ENCODE data around the gene MYOG.

MYOG gene

GRCh38 chr1:203117611-203118575 lies 32.1 kb upstream of the MYOG start:
- DNase-seq (ENCODE audit: low spot score), result peak; percentile 69

DNA sequence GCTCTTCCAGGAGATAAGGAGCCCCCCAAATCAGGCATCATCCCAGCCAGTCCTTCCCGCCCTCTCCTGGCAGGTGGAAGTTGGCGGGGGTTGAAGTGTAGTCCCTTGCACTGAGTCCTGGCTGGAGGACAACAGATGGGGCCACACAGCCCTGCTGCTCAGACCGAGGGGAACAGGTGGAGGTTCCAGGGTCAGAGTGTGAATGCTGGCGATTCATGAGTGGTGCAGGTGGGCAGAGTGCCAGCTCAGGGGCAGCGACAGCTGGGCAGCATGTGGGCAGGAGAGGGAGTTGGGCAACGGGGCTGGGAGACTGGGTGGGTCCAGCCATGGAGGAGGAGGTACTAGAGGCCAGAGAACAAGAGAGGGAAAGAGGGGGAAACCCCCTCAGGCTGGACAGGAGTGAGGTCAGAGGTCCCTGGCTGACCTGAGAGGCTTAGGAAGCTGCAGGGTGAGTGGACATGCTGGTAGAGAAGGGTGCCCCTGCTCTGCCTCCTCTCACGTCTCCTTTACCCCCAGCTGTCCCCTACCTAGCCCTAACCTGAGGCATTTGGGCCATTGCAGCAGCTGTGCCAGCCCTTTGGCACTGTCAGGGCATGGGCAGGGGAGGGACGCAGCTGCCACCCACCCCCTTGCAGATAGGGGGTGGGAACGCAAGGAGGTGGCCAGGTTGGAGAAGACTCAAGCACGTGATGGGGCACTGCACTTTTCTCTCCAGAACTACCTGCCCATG lies 30.4 kb upstream of the MYOG start:
- no peak for DNase-seq (ENCODE audit: low spot score)

GRCh38 chr1:203114202-203114601 lies 28.4 kb upstream of the MYOG start:
- no peak for DNase-seq (ENCODE audit: low spot score)

DNA sequence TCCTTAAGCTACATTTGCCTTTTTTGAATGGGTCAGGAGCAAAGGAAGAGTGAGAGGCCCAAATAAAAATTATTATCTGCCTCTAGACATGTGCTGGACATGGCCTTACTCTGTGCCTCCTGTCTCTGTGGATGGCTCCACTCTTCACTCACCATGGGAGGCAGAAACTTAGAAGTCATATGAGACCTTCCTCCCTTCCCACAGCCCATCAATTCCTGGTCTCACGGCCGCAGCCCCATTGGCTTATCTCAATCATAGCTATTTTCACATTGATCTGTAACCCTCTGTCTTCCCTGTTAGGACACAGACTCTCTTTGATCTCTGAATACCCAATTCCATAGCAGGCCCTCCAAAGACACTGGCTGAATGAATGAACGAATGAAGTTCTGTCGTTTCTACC lies 27.5 kb upstream of the MYOG start:
- DNase-seq (ENCODE audit: low spot score), result no peak

DNA sequence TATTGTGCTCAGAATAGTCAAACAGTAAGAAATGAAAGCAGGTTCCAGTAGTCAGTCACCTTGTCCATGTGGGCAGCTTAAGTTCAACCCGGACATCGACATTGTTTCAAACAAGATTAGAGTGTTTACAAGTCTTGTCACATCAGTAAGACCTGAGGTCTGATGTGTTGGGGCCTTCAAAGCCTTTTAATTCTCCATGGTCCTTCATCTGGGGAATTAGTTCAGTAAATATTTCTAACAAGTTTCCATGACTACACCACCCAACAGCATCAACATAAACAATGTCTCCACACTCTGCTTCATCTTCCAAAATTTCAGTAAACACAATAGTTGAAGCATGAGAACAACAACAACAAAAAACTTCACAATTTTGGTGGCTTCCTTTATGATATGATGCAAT lies 26.7 kb upstream of the MYOG start:
- no peak for DNase-seq (ENCODE audit: low spot score)

GRCh38 chr1:203104789-203105390 lies 19.1 kb upstream of the MYOG start:
- no peak for DNase-seq (ENCODE audit: low spot score)

DNA sequence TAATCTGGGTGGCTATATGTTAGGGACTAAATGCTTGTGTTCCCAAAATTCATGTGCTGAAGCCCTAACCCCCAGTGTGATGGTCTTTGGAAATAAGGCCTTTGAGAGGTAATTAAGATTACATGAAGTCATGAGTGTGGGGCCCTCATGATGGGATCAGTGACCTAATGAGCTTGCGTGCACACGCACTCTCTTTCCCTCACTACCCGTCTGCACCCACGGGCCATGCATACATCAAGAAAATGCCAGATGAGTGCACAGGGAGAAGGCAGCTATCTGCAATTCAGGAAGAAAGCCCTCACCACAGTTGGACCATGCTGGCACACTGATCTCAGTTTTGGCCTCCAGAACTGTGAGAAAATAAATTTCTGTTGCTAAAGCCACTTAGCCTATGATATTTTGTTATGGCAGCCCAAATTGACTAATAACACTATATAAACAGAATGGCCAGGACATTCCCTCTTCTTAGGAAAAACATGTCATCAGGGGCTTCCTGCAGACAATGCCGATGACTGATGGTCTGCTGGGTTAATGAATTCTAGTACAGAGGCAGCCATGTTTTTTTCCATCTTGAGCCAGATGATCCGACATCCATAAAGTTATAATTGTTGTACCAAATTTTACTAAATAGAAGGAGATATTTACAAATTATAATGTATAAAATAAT lies 18.1 kb upstream of the MYOG start:
- DNase-seq (ENCODE audit: low spot score), result no peak

DNA sequence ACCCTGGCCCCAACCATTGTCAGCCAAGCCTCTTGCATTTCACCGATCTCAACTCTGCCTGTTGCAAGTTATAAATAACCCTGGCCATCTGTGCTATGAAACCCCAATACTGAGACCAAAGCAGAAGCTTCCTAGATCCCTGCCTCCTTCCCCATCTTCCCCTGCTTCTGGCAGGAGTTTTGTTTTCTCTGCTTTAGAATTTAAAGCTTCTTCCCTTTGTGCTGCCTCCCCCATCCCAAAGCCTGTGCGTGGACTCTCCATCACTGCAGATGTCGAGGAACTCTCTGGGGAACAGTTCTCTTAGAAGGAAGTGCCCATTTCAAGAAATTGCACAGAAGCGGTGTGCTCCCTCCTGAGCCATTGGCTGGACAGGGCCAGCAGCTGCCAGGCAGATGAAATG lies 17.4 kb upstream of the MYOG start:
- DNase-seq (ENCODE audit: low spot score), result no peak

- DNase-seq (ENCODE audit: low spot score), result no peak
Observed at GRCh38 chr1:203101813-203102634, 16.2 kb upstream of the MYOG start.

- DNase-seq (ENCODE audit: low spot score), result no peak
Observed at GRCh38 chr1:203100516-203100869, 14.7 kb upstream of the MYOG start.

DNA sequence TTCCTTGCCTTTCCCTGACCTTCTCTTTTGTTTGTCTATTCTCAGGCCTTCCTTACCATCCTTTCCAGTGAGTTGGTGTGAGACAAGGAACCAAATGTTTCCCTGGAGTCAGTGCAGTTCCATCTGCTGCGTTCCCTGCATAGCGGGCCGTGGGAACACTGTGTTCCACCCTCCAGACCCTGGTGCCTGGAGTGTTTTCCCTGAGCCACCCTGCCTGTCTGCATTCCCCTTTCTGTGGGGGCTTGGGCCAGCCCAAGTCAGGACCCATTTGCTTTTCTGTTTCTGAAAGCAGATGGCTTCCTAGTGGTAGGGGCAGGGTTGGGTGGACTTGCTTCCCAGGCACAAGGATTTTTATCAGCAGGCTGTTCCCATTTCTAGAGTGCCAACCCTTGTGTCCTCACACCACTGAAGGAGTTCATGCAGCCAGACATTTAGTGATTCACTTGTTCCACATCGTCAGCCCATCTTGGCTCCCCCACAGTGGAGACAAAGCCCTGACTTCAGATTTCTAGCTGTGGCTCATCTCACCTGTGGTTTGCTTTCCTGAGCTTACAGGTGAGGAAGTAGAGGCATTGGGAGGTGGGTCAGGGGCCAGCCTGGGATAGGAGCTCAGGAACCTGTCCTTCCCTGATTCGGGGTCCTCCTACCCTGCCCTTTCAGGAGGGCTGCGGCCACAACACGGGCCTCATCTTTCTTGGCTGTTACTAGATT lies 14.1 kb upstream of the MYOG start:
- DNase-seq (ENCODE audit: low spot score), result no peak

GRCh38 chr1:203098914-203099520 lies 13.2 kb upstream of the MYOG start:
- no peak for DNase-seq (ENCODE audit: low spot score)

DNA sequence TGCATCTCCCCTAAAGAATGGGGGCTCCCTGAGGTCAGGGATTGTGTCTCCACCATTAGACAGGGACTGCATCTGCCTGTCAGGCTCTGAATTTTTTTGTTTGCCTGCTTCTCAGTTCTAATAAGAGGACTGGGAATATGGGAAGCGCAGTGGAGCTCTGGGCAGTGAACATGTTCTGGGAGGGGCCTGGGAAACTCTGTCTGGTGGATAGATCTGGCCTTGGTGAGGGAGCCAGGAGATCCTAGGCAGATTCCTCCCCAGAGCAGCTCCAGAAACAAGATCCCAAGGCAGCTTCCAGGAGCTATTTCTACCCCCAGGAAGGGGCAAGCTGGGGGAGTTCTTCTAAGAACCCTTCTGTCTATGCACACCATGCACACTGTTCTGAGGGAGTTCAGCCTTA lies 12.6 kb upstream of the MYOG start:
- no peak for DNase-seq (ENCODE audit: low spot score)

- no peak for DNase-seq (ENCODE audit: low spot score)
Observed at GRCh38 chr1:203097001-203097400, 11.2 kb upstream of the MYOG start.

GRCh38 chr1:203096566-203096965 lies 10.8 kb upstream of the MYOG start:
- DNase-seq (ENCODE audit: low spot score), result no peak

DNA sequence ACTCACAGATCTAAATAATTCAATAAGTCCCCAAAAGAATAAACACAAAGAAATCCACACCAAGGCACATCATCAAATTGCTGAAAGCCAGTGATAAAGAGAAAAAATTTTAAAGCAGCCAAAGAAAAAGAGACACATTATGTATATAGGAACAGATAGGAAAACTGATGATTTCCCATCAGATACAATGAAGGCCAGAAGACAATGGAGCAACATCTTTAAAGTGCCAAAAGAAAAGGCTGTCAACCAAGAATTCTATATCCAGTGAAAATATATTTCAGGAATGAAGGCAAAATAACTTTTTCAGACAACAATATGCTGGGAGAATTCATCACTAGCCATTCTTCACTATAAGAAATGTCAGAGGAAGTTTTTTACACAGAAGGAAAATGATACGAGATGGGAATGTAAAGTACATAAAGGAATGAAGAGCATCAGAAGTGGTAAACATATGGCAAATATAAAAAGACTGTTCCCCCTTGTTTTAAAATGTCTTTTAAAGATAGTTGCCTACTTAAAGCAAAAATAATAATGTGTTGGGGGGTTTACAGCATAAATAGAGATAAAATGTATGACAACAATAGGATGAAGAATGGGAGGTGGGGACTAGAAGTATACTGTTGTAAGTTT lies 9.4 kb upstream of the MYOG start:
- DNase-seq (ENCODE audit: low spot score), result no peak

DNA sequence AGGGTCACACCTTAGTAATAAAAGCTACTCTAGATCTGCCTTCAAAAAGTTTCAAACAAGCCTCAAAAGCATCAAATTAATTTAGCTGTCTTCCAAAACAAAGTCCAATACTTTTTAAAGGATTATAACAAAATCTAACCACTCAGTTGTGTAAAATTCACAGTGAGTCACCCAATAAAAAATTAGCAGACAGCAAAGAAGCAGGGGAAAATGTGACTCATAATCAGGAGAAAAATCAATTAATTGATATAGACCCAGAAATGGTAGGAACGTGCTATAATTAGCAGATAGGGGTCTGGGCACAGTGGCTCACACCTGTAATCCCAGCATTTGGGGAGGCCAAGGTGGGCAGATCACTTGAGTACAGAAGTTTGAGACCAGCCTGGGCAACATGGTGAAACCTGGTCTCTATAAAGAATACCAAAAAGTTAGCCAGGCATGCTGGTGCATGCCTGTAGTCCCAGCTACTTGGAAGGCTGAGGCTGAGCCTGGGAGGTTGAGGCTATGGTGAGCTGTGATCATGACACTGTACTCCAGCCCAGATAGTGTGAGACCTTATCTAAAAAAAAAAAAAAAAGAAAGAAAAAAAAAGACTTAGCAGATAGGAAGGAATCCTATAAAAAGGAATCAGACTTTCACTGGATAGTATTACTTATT lies 8.1 kb upstream of the MYOG start:
- DNase-seq (ENCODE audit: low spot score), result no peak

DNA sequence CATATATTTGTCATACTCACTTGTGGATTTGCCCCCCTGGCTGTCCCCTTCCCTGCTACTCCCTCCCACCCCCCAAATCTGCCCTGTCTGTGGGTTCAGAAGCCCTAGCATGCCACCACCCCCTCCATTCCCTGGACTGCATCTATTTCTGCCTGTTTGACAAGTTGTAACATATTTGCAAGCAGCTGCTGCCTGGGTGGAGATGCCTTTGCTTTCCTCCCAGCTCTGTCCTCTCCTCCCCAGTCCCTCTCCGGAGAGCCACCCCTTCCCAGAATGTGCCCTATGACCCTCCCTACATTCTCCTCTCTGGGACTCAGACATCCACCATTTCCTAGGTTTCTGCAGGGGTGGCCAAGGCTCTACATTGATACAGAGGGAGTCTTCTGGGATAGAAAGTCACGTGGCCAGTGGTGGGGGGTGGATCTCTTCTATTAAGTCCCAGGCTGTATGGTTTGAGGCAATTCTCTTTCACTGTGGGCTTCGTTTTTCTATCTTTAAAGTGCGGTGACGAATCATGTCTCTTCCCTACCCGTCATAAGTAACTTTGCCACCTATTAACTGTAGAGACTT lies 6.0 kb upstream of the MYOG start:
- DNase-seq (ENCODE audit: low spot score), result no peak

DNA sequence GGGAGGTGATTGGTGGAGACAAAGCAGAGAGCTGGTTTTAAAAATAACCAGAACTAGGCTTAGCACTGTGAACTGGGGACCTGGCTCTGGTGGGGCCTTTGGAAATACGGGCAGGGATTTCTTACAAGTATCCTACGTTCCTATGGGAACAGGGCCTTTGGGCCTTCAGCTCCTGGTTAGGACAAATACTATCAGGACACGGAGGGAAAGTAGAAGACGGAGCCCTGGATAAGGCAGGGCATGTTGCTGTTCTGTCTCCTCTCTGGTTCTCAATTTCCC lies 5.3 kb upstream of the MYOG start:
- DNase-seq (ENCODE audit: low spot score), result no peak
